Kidney (tissue), 14 donors: ENCODE measurements around the gene ABCG2. TPM values are rescaled to one million over a fixed set of nuclear protein-coding genes. Genes with fewer than 3 reads are reported as not detected.

ENCODE experiments used
- DNase-seq, 5 donors: peaks; one replicate each; pipeline ENCODE4 v3.0.0-alpha.2; 2013 to 2020
- FAIRE-seq: peaks from 2 replicates; lab custom pipeline; 2012; peaks lifted over from hg19 to GRCh38; lab: Jason Lieb, UNC
- H3K27ac ChIP-seq, 2 donors: one replicate each; pipeline ENCODE4 v1.7.0; 2013; ENCODE audit warnings: low read depth in 2 of 2, low read length in 2 of 2, inconsistent platforms in 1 of 2
- H3K27me3 ChIP-seq: one replicate; pipeline ENCODE4 v1.7.1; 2013; ENCODE audit warnings: low read length, inconsistent platforms; ENCODE audit not compliant: control insufficient read depth, insufficient read depth
- H3K36me3 ChIP-seq, 3 donors: one replicate each; pipeline versions ENCODE4 v1.7.0 to v1.7.1; 2013; ENCODE audit warnings: low read length in 3 of 3, control low read depth in 1 of 3, inconsistent platforms in 1 of 3; ENCODE audit not compliant: insufficient read depth in 3 of 3, control insufficient read depth in 2 of 3
- H3K4me1 ChIP-seq, 3 donors: one replicate each; pipeline versions ENCODE4 v1.7.0 to v1.7.1; 2013; ENCODE audit warnings: low read length in 3 of 3, inconsistent platforms in 1 of 3, low read depth in 1 of 3; ENCODE audit not compliant: control insufficient read depth in 2 of 3, insufficient read depth in 2 of 3
- H3K4me3 ChIP-seq, 3 donors: one replicate each; pipeline versions ENCODE4 v1.7.0 to v1.8.1; 2013; ENCODE audit warnings: low read length in 3 of 3, control low read depth in 1 of 3, inconsistent platforms in 1 of 3
- H3K9ac ChIP-seq, 3 donors: one replicate each; pipeline versions ENCODE4 v1.7.0 to v1.7.1; 2013; ENCODE audit warnings: low read length in 3 of 3, control low read depth in 1 of 3, inconsistent platforms in 1 of 3
- H3K9me3 ChIP-seq, 3 donors: one replicate each; pipeline versions ENCODE4 v1.7.0 to v1.7.1; 2013; ENCODE audit warnings: low read length in 3 of 3, control low read depth in 1 of 3, inconsistent platforms in 1 of 3; ENCODE audit not compliant: control insufficient read depth in 2 of 3, insufficient read depth in 1 of 3
- CTCF ChIP-seq: IDR thresholded peaks from 3 replicates; pipeline ENCODE4 v1.5.1; 2012; ENCODE audit warnings: mild to moderate bottlenecking, moderate library complexity, borderline replicate concordance; ENCODE audit not compliant: insufficient read depth; ENCODE audit errors: extremely low read depth
- intact Hi-C: fragments of 100-400 bp; cut with DNase I; formaldehyde crosslinking; loops from one replicate; pipeline ENCODE4 v1.11.1; 2022
- polyA plus RNA-seq: library from polyadenylated mRNA; stranded (reverse); fragments of 350-450 nt; fragmentation: Illumina TruSeq; extraction: RNeasy Lipid Tissue Mini Kit (QIAGEN cat#74804); gene quantifications from one replicate; pipeline ENCODE4 v1.2.3, GENCODE V29; 2014; ENCODE audit warnings: low read depth, low replicate concordance; ENCODE audit not compliant: insufficient read depth
- total RNA-seq: library from RNA; stranded (reverse); fragmentation: NEBNext Ultra II Directional; extraction: Animal tissue kit (Norgen Biotek cat#: 25700); gene quantifications from one replicate; pipeline ENCODE4 v1.2.1, GENCODE V29; 2021
- donor health status: control.
- donor health status: control.
- donor health status: control.
- donor health status: control.
- donor health status: control.
- donor health status: DM: yes; HTN: yes; CAD: no.
- donor health status: Normal renal cell carcinoma (clear cell type).

ABCG2 gene
- total and polyA plus RNA-seq, 2 donors from 2014 or later: 1.5 to 4.7 TPM

- FAIRE-seq: no peak
- Histone ChIP-seq H3K4me1 (no peaks in the 10 kb centered on the region), H3K27ac (no peak overlapping the region), H3K9ac (no peak overlapping the region), H3K9me3 (no peaks in the 10 kb centered on the region), H3K4me3 (no peak overlapping the region), H3K27me3 (no peaks in the 10 kb centered on the region), H3K36me3 (no peaks in the 10 kb centered on the region)
- no peak for DNase-seq
- intact Hi-C loops: no loop called here
- no peak for TF ChIP-seq CTCF
Measured at GRCh38 chr4:88187766-88188165, 29.3 kb upstream of the ABCG2 start.

GRCh38 chr4:88185906-88186305 is 27.5 kb upstream of the ABCG2 start:
- Histone ChIP-seq H3K4me3 (no peak overlapping the region), H3K27me3 (no peaks in the 10 kb centered on the region), H3K36me3 (no peaks in the 10 kb centered on the region), H3K9ac (no peak overlapping the region), H3K27ac (no peak overlapping the region), H3K4me1 (no peaks in the 10 kb centered on the region), H3K9me3 (no peaks in the 10 kb centered on the region)
- no peak for DNase-seq
- TF ChIP-seq CTCF: no peak
- no peak for FAIRE-seq
- intact Hi-C loops: no loop called here

GRCh38 chr4:88179261-88179660 is 20.8 kb upstream of the ABCG2 start:
- TF ChIP-seq CTCF: no peak
- Histone ChIP-seq H3K27ac (no peak overlapping the region), H3K9ac (no peak overlapping the region), H3K36me3 (no peaks in the 10 kb centered on the region), H3K4me3 (no peak overlapping the region), H3K27me3 (no peaks in the 10 kb centered on the region), H3K9me3 (no peaks in the 10 kb centered on the region), H3K4me1 (peaks cover 0 to 6% (median 4%) of the 10 kb centered on the region in 3 donors)
- intact Hi-C loops: no loop called here
- FAIRE-seq: no peak
- DNase-seq: no peak

GRCh38 chr4:88178626-88179231 is 20.3 kb upstream of the ABCG2 start:
- no peak for TF ChIP-seq CTCF
- no peaks in the 10 kb centered on the region for H3K36me3 ChIP-seq
- DNase-seq (no peak), FAIRE-seq (no peak)
- H3K4me1 ChIP-seq: peaks cover 0 to 6% (median 4%) of the 10 kb centered on the region in 3 donors
- no peak overlapping the region for H3K4me3 ChIP-seq
- H3K27me3 ChIP-seq: no peaks in the 10 kb centered on the region
- H3K9ac ChIP-seq: no peak overlapping the region
- intact Hi-C loops: no loop called here
- H3K27ac ChIP-seq: no peak overlapping the region
- no peaks in the 10 kb centered on the region for H3K9me3 ChIP-seq
